ELF-1 (cell line): ENCODE measurements around the gene TBC1D22A.

ENCODE experiments used
- DNase-seq: peaks from one replicate; pipeline ENCODE4 v3.0.0-alpha.2; 2016; ENCODE audit warnings: low read depth, low spot score

TBC1D22A gene

GRCh38 chr22:47213571-47214230 lies 451.3 kb downstream of the TBC1D22A start:
- DNase-seq = peak; percentile 83

GRCh38 chr22:47215851-47216250 lies 453.4 kb downstream of the TBC1D22A start:
- DNase-seq = no peak

GRCh38 chr22:47218671-47219070 lies 456.2 kb downstream of the TBC1D22A start:
- no peak for DNase-seq

GRCh38 chr22:47219789-47220188 lies 457.3 kb downstream of the TBC1D22A start:
- DNase-seq = no peak

GRCh38 chr22:47220752-47221151 lies 458.3 kb downstream of the TBC1D22A start:
- no peak for DNase-seq

GRCh38 chr22:47221840-47222615 lies 459.6 kb downstream of the TBC1D22A start:
- no peak for DNase-seq
